Calu3 (cell line): ENCODE data around the gene PLXNA3. TPM values are rescaled to one million over a fixed set of nuclear protein-coding genes. Genes with fewer than 3 reads are reported as not detected.

Source experiments
- BruUV-seq: library from RNA; stranded (reverse); fragments of 400-500 nt; replicated peaks from 2 replicates; lab custom pipeline; 2021; lab: Mats Ljungman, UMichigan
- CTCF ChIA-PET: fragments of 300-600 bp; sonication (Branson Sonifier 250); formaldehyde crosslinking; loops from one replicate; lab custom pipeline; 2022; ENCODE audit warnings: antibody characterized with exemption; lab: Charles Lee
- DNase-seq: peaks from one replicate; pipeline ENCODE4 v3.0.0; 2022
- H3K27ac Mint-ChIP-seq: one replicate; pipeline ENCODE4 v1.8.0; 2022; ENCODE audit warnings: mixed read lengths; ENCODE audit not compliant: unreplicated experiment
- H3K27me3 Mint-ChIP-seq: one replicate; pipeline ENCODE4 v1.8.0; 2022; ENCODE audit warnings: mixed read lengths; ENCODE audit not compliant: unreplicated experiment
- H3K36me3 Mint-ChIP-seq: one replicate; pipeline ENCODE4 v1.8.0; 2022; ENCODE audit warnings: mild to moderate bottlenecking, moderate library complexity, mixed read lengths; ENCODE audit not compliant: insufficient read depth, unreplicated experiment
- H3K4me1 Mint-ChIP-seq: one replicate; pipeline ENCODE4 v1.8.0; 2022; ENCODE audit warnings: mild to moderate bottlenecking, low read depth, mixed read lengths; ENCODE audit not compliant: unreplicated experiment
- H3K4me3 Mint-ChIP-seq: one replicate; pipeline ENCODE4 v1.8.0; 2022; ENCODE audit warnings: mild to moderate bottlenecking, low read depth, moderate library complexity, mixed read lengths; ENCODE audit not compliant: unreplicated experiment
- H3K9me3 Mint-ChIP-seq: one replicate; pipeline ENCODE4 v1.8.0; 2022; ENCODE audit warnings: low read depth, mixed read lengths; ENCODE audit not compliant: unreplicated experiment
- CTCF ChIP-seq: fragments of 200-600 bp; IDR thresholded peaks from one replicate; pipeline ENCODE4 v1.8.0; 2022; ENCODE audit warnings: antibody characterized with exemption; ENCODE audit not compliant: unreplicated experiment
- intact Hi-C: fragments of 100-400 bp; cut with micrococcal nuclease; formaldehyde crosslinking; loops from one replicate; pipeline ENCODE4 v1.10.0; 2022; ENCODE audit not compliant: unreplicated experiment
- total RNA-seq: library from RNA; stranded (reverse); gene quantifications from 2 replicates; pipeline ENCODE4 v1.2.3, GENCODE V29; 2022

The PLXNA3 gene
- total RNA-seq, 1 experiment from 2014 or later: 82.6 TPM

GRCh38 chrX:154431341-154431740 is 26.7 kb upstream of the PLXNA3 start:
- H3K27ac Mint-ChIP-seq: no peak overlapping the region
- H3K36me3 Mint-ChIP-seq: peaks cover 50% of the 10 kb centered on the region
- TF ChIP-seq CTCF: no peak
- intact Hi-C loops: no loop called here
- no peaks in the 10 kb centered on the region for H3K27me3 Mint-ChIP-seq
- H3K9me3 Mint-ChIP-seq: no peaks in the 10 kb centered on the region
- no peak overlapping the region for H3K4me3 Mint-ChIP-seq
- BruUV-seq: no TSS peak
- DNase-seq: no peak
- CTCF ChIA-PET: no interaction called here
- H3K4me1 Mint-ChIP-seq: peaks cover 24% of the 10 kb centered on the region

GRCh38 chrX:154432210-154432609 is 25.9 kb upstream of the PLXNA3 start:
- Mint-ChIP-seq H3K27me3 (no peaks in the 10 kb centered on the region), H3K9me3 (no peaks in the 10 kb centered on the region), H3K4me3 (no peak overlapping the region), H3K27ac (no peak overlapping the region), H3K36me3 (peaks cover 55% of the 10 kb centered on the region), H3K4me1 (peaks cover 20% of the 10 kb centered on the region)
- TF ChIP-seq CTCF: no peak
- no TSS peak for BruUV-seq
- no peak for DNase-seq
- intact Hi-C loops: no loop called here
- CTCF ChIA-PET: interaction anchor here (0.6 kb wide), 1 partner anchor 346 kb away, joined by 3 read pairs; no protein-coding TSS in a partner anchor

DNA sequence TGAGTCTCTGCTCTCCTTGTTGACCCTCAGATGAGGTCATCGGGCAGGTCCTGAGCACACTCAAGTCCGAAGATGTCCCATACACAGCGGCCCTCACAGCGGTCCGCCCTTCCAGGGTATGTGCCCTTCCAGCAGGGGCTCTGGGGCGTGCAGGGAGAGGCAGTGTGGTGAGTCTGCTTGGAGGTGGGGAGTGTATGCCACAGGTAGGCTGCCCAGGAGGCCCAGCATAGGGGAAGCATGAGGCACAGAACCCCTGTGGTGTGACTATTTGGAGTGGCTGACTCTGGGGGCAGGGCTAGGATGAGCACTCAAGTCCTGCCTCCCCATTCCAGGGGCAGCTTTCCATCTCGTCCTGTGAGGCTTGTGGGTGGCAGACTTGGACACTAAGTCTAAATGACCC is 24.5 kb upstream of the PLXNA3 start:
- no peak overlapping the region for H3K27ac Mint-ChIP-seq
- no peaks in the 10 kb centered on the region for H3K9me3 Mint-ChIP-seq
- no peak overlapping the region for H3K4me3 Mint-ChIP-seq
- intact Hi-C loops: no loop called here
- CTCF ChIA-PET: no interaction called here
- DNase-seq: no peak
- no TSS peak for BruUV-seq
- peaks cover 55% of the 10 kb centered on the region for H3K36me3 Mint-ChIP-seq
- H3K27me3 Mint-ChIP-seq: no peaks in the 10 kb centered on the region
- TF ChIP-seq CTCF: no peak
- H3K4me1 Mint-ChIP-seq: peaks cover 9% of the 10 kb centered on the region

DNA sequence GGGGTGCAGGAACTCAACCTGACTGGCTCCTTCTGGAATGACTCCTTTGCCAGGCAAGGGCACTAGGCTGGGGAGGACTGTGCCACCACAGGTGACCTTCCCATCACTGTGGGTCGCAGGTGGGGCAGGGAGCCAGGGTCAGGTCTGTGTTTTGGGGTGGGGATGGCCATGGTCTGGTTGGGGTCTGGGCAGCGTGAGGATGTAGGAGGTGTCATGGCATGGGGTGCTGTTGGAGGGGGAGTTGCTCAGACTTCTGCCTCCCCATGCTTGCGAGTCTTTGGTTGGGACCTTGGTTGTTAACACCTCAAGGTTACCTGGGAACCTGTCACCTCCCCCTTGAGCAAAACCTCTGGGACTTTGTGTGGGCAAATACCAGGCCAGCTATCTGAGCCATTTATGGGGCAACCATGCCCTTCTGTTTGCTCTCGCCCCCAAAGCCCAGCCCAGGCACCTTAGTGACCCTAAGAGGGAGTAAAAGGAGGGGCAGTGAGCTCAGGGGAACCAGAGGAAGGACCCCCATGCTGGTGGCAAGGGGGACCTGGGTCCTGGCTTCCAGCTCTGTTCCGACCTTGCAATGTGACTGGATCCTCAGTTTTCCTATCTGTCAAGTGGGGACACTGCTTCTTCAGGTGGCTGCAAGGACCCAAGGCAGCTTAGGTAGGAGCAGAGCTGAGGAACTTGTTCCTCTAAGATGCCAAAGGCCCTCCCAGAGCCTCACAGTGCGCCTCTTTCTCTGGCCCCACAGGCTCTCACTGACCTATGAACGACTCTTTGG is 23.5 kb upstream of the PLXNA3 start:
- H3K4me3 Mint-ChIP-seq: no peak overlapping the region
- no peak overlapping the region for H3K27ac Mint-ChIP-seq
- peaks cover 52% of the 10 kb centered on the region for H3K36me3 Mint-ChIP-seq
- no peaks in the 10 kb centered on the region for H3K27me3 Mint-ChIP-seq
- BruUV-seq: no TSS peak
- H3K4me1 Mint-ChIP-seq: peaks cover 9% of the 10 kb centered on the region
- intact Hi-C loops: no loop called here
- CTCF ChIA-PET: no interaction called here
- no peak for TF ChIP-seq CTCF
- H3K9me3 Mint-ChIP-seq: no peaks in the 10 kb centered on the region
- DNase-seq: no peak
